Endodermal cell (in vitro differentiated cells): ENCODE data around the gene GUCA1A. TPM values are rescaled to one million over a fixed set of nuclear protein-coding genes. Genes with fewer than 3 reads are reported as not detected.

Source experiments
- DNase-seq: peaks from one replicate; pipeline ENCODE4 v3.0.0-alpha.2; 2017
- H3K27ac ChIP-seq: 2 replicates; pipeline ENCODE4 v1.5.1; 2013; ENCODE audit warnings: mild to moderate bottlenecking, low read depth, low read length, moderate library complexity
- H3K27me3 ChIP-seq: 2 replicates; pipeline ENCODE4 v1.6.1; 2013; ENCODE audit warnings: mild to moderate bottlenecking, low read length, moderate library complexity; ENCODE audit not compliant: insufficient read depth, control insufficient read depth, poor library complexity, severe bottlenecking
- H3K36me3 ChIP-seq: 2 replicates; pipeline ENCODE4 v1.7.0; 2013; ENCODE audit warnings: mild to moderate bottlenecking, low read length, moderate library complexity; ENCODE audit not compliant: control insufficient read depth, insufficient read depth
- H3K4me1 ChIP-seq: one replicate; pipeline ENCODE4 v1.7.0; 2013; ENCODE audit warnings: low read length; ENCODE audit not compliant: control insufficient read depth, insufficient read depth
- H3K4me3 ChIP-seq: 2 replicates; pipeline ENCODE4 v1.5.1; 2013; ENCODE audit warnings: mild to moderate bottlenecking, low read length, moderate library complexity
- H3K9ac ChIP-seq: 2 replicates; pipeline ENCODE4 v1.6.1; 2013; ENCODE audit warnings: mild to moderate bottlenecking, low read length, moderate library complexity; ENCODE audit not compliant: poor library complexity, severe bottlenecking; ENCODE audit errors: extremely low read depth
- H3K9me3 ChIP-seq: 2 replicates; pipeline ENCODE4 v1.6.1; 2013; ENCODE audit warnings: mild to moderate bottlenecking, low read length, moderate library complexity; ENCODE audit not compliant: control insufficient read depth
- H3K27ac Mint-ChIP-seq: 2 replicates; pipeline ENCODE4 v1.8.0; 2020; ENCODE audit warnings: mixed read lengths
- H3K27me3 Mint-ChIP-seq: 2 replicates; pipeline ENCODE4 v1.8.0; 2021; ENCODE audit warnings: mild to moderate bottlenecking, mixed read lengths; ENCODE audit not compliant: insufficient read depth
- H3K36me3 Mint-ChIP-seq: 2 replicates; pipeline ENCODE4 v1.8.0; 2020; ENCODE audit warnings: low read depth, mixed read lengths
- H3K4me1 Mint-ChIP-seq: 2 replicates; pipeline ENCODE4 v1.8.0; 2020; ENCODE audit warnings: mixed read lengths
- H3K4me3 Mint-ChIP-seq: 2 replicates; pipeline ENCODE4 v1.8.0; 2020; ENCODE audit warnings: mild to moderate bottlenecking, moderate library complexity, mixed read lengths
- H3K9me3 Mint-ChIP-seq: 2 replicates; pipeline ENCODE4 v1.8.0; 2020; ENCODE audit warnings: mild to moderate bottlenecking, mixed read lengths
- CTCF ChIP-seq: fragments of 200-600 bp; sonication (generic); conservative IDR thresholded peaks from 2 replicates; pipeline ENCODE4 v1.5.0; 2021; ENCODE audit warnings: antibody characterized with exemption, mild to moderate bottlenecking
- WGBS, 2 experiments: methylation state at CpG; one replicate each; pipeline versions ENCODE4 v1.1.5 to v1.1.7; 2013; ENCODE audit warnings: missing lambda C conversion rate in 2 of 2, mixed read lengths in 1 of 2; ENCODE audit not compliant: insufficient coverage in 1 of 2, insufficient read length in 1 of 2; 5-methylcytosine and 5-hydroxymethylcytosine counted together
- long read RNA-seq, 4 experiments: library from polyadenylated mRNA in 2 of 4; library from RNA in 1 of 4; library from capped mRNA in 1 of 4; stranded (forward) in 3 of 4; unstranded in 1 of 4; transcript quantifications; one replicate each; pipeline ENCODE4 v2.0.0, GENCODE V29; 2020 to 2021; ENCODE audit warnings: inconsistent platforms in 1 of 4
- polyA plus RNA-seq, 2 experiments: library from polyadenylated mRNA; stranded (reverse); fragments of 50-300 nt; gene quantifications; one replicate each; pipeline ENCODE4 v1.2.3, GENCODE V29; 2013
- total RNA-seq, 2 donors: library from RNA; stranded (reverse); fragmentation: NEBNext Ultra II Directional in 1 of 2; extraction: Animal tissue kit (Norgen Biotek cat#: 25700) in 1 of 2; gene quantifications; 2 replicates in 1 of 2; 3 replicates in 1 of 2; pipeline ENCODE4 v1.2.1, GENCODE V29; 2021

Gene GUCA1A
- total RNA-seq, result 1 to 10 TPM; 3.9 to 4.4 TPM
- polyA plus RNA-seq (2013, experiment 1 of 2), result 2.7 TPM
- polyA plus RNA-seq (2013, experiment 2 of 2), result 2.6 TPM
- long read RNA-seq, experiment 1, partial matches to known transcripts, result 5 of 5 reads
- long read RNA-seq, experiment 1, other reads (novel, unspliced or antisense), result 0 of 5 reads
- long read RNA-seq, experiment 2, partial matches to known transcripts, result 20 of 20 reads
- long read RNA-seq, experiment 2, other reads (novel, unspliced or antisense), result 0 of 20 reads
- long read RNA-seq, experiment 3, partial matches to known transcripts, result 18 of 19 reads
- long read RNA-seq, experiment 3, other reads (novel, unspliced or antisense), result 1 of 19 reads
- long read RNA-seq, experiment 4, partial matches to known transcripts, result 54 of 54 reads
- long read RNA-seq, experiment 4, other reads (novel, unspliced or antisense), result 0 of 54 reads

GRCh38 chr6:42173101-42173500 lies at the start of gene GUCA1A:
TSS of gene GUCA1A (plus strand) at chr6:42173364. CDS start at chr6:42173614, 250 bp downstream.
- Histone ChIP-seq H3K9me3 (no peaks in the 10 kb centered on the region), H3K4me3 (no peak within 1 kb of the TSS), H3K27ac (no peak within 1 kb of the TSS), H3K36me3 (no peaks in the 10 kb centered on the region), H3K9ac (no peak within 1 kb of the TSS), H3K4me1 (peaks cover 2% of the 10 kb centered on the region), H3K27me3 (peaks cover 9% of the 10 kb centered on the region)
- DNase-seq, result no peak
- TF ChIP-seq CTCF, result no peak
- Mint-ChIP-seq H3K4me3 (no peak within 1 kb of the TSS), H3K4me1 (peaks cover 2% of the 10 kb centered on the region), H3K27me3 (peaks cover 16% of the 10 kb centered on the region), H3K27ac (peak within 1 kb of the TSS; percentile 40), H3K9me3 (no peaks in the 10 kb centered on the region), H3K36me3 (no peaks in the 10 kb centered on the region)
- WGBS, 2 experiments, result 88% methylated on average over 2 of the region's 2 CpGs; no CpG with 5 or more reads in 1 of the 2 experiments

- Mint-ChIP-seq H3K36me3 (peaks cover 38% of the 10 kb centered on the region), H3K27me3 (no peaks in the 10 kb centered on the region), H3K27ac (no peak overlapping the region), H3K4me3 (no peak overlapping the region), H3K9me3 (no peaks in the 10 kb centered on the region), H3K4me1 (peaks cover 2% of the 10 kb centered on the region)
- DNase-seq, result no peak
- no peak for TF ChIP-seq CTCF
- Histone ChIP-seq H3K9me3 (no peaks in the 10 kb centered on the region), H3K9ac (no peak overlapping the region), H3K27me3 (no peaks in the 10 kb centered on the region), H3K27ac (no peak overlapping the region), H3K36me3 (peaks cover 12% of the 10 kb centered on the region), H3K4me3 (no peak overlapping the region), H3K4me1 (no peaks in the 10 kb centered on the region)
- 89 to 92% methylated on average over 7 to 10 of the region's 11 CpGs for WGBS, 2 experiments
Measured at GRCh38 chr6:42123379-42124103, 49.6 kb upstream of the GUCA1A start.

GRCh38 chr6:42124223-42124836 lies 48.8 kb upstream of the GUCA1A start:
- Mint-ChIP-seq H3K27me3 (no peaks in the 10 kb centered on the region), H3K36me3 (peaks cover 45% of the 10 kb centered on the region), H3K4me1 (peaks cover 2% of the 10 kb centered on the region), H3K27ac (no peak overlapping the region), H3K9me3 (no peaks in the 10 kb centered on the region), H3K4me3 (no peak overlapping the region)
- no peaks in the 10 kb centered on the region for H3K9me3 ChIP-seq
- no peak overlapping the region for H3K4me3 ChIP-seq
- no peak for TF ChIP-seq CTCF
- no peaks in the 10 kb centered on the region for H3K4me1 ChIP-seq
- DNase-seq, result no peak
- H3K27me3 ChIP-seq, result no peaks in the 10 kb centered on the region
- 86% methylated on average over 8 of the region's 9 CpGs; no CpG with 5 or more reads in 1 of the 2 experiments for WGBS, 2 experiments
- H3K27ac ChIP-seq, result no peak overlapping the region
- no peak overlapping the region for H3K9ac ChIP-seq
- peaks cover 12% of the 10 kb centered on the region for H3K36me3 ChIP-seq
